Measurements from ENCODE around the gene ATXN7L1. TPM values are rescaled to one million over a fixed set of nuclear protein-coding genes. Genes with fewer than 3 reads are reported as not detected.

Gene ATXN7L1
- total and polyA plus RNA-seq, 2 of the 8 experiments (the other 6 are each of a cell fraction or from before 2014, with no cell fraction given) = 14.3 to 34.0 TPM

GRCh38 chr7:105764506-105764905 is 111.9 kb downstream of the ATXN7L1 start:
- 95% methylated on average over 2 of the region's 2 CpGs; no CpG with 5 or more reads in 1 of the 2 experiments for WGBS, 2 experiments (ENCODE audit: extremely low coverage in 1 of 2, insufficient coverage in 1 of 2, insufficient read length in 1 of 2, insufficient replicate concordance in 2 of 2, low coverage in 1 of 2, low lambda C conversion rate in 2 of 2, missing lambda C conversion rate in 1 of 2)

More at GRCh38 chr7:105764506-105764905, 111.9 kb downstream of the ATXN7L1 start:
- H3K56ac ChIP-seq (replicated peaks; ENCODE audit: insufficient read length, low read depth, low read length) = no peak overlapping the region
- H3K79me2 ChIP-seq (ENCODE audit: control insufficient read depth in 1 of 2, insufficient read depth in 2 of 2, low read length in 2 of 2) = no peaks in the 10 kb centered on the region
- no peaks in the 10 kb centered on the region for H4K20me1 ChIP-seq (replicated peaks in 1 of 2; ENCODE audit: control insufficient read depth in 1 of 2, insufficient read depth in 2 of 2, low read length in 2 of 2)
- peaks cover 0 to 12% (median 2%) of the 10 kb centered on the region in 4 experiments; a peak in 4 of 7 replicates for H3K4me1 ChIP-seq (replicated peaks in 1 of 4; ENCODE audit: control insufficient read depth in 3 of 4, insufficient read depth in 4 of 4, low read length in 3 of 4)
- H3K14ac ChIP-seq (ENCODE audit: insufficient read length) = no peak overlapping the region
- H2BK120ac ChIP-seq (replicated peaks; ENCODE audit: low read depth, low read length) = no peak overlapping the region
- FAIRE-seq = no peak
- DNase-seq (ENCODE audit: low read depth in 1 of 2, low spot score in 2 of 2) = no peak
- H2BK5ac ChIP-seq (ENCODE audit: low read depth, low read length) = no peak overlapping the region
- no peak overlapping the region for H4K91ac ChIP-seq (replicated peaks; ENCODE audit: insufficient read length, low read length)
- H2BK15ac ChIP-seq (ENCODE audit: low read length) = no peak overlapping the region
- H3K23ac ChIP-seq (ENCODE audit: insufficient read length) = no peak overlapping the region
- TF ChIP-seq, protein P1, sequence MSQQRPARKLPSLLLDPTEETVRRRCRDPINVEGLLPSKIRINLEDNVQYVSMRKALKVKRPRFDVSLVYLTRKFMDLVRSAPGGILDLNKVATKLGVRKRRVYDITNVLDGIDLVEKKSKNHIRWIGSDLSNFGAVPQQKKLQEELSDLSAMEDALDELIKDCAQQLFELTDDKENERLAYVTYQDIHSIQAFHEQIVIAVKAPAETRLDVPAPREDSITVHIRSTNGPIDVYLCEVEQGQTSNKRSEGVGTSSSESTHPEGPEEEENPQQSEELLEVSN (IDR thresholded peaks at IDR 0.05) = no peak
- no peak for TF ChIP-seq CHD1 (IDR thresholded peaks at IDR 0.05; ENCODE audit: low read depth, low read length)
- no peak for TF ChIP-seq BACH1 (IDR thresholded peaks at IDR 0.05; ENCODE audit: low read length)
- no peak for TF ChIP-seq PHF8 (conservative IDR thresholded peaks at IDR 0.05; ENCODE audit: low read depth, low read length)
- no peak for TF ChIP-seq RAD21 (IDR thresholded peaks at IDR 0.05 in 1 of 2, conservative IDR thresholded peaks at IDR 0.05 in 1 of 2; ENCODE audit: low read depth in 2 of 2, low read length in 2 of 2)
- no peak for TF ChIP-seq KDM4A (IDR thresholded peaks at IDR 0.05; ENCODE audit: low read depth, low read length, severe bottlenecking)
- TF ChIP-seq RNF2 (IDR thresholded peaks at IDR 0.05; ENCODE audit: borderline replicate concordance, low read depth, low read length, missing control alignments, poor library complexity, severe bottlenecking) = no peak
- TF ChIP-seq RXRA (IDR thresholded peaks at IDR 0.05; ENCODE audit: insufficient read depth, low read depth, low read length) = no peak
- TF ChIP-seq SIX5 (IDR thresholded peaks at IDR 0.05; ENCODE audit: low read depth, low read length) = no peak
- no peak for TF ChIP-seq SIN3A (conservative IDR thresholded peaks at IDR 0.05 in 1 of 2, IDR thresholded peaks at IDR 0.05 in 1 of 2; ENCODE audit: low read depth in 1 of 2, low read length in 2 of 2)
- no peak for TF ChIP-seq SRF (IDR thresholded peaks at IDR 0.05; ENCODE audit: low read depth, low read length)
- H2BK12ac ChIP-seq (ENCODE audit: low read depth, low read length) = no peak overlapping the region
- no peak overlapping the region for H2AK5ac ChIP-seq (ENCODE audit: low read depth, low read length)
- H4K5ac ChIP-seq (ENCODE audit: insufficient read length, low read depth, low read length) = no peak overlapping the region
- no peak overlapping the region for H2BK20ac ChIP-seq (ENCODE audit: low read length)
- ChIA-PET CTCF (ENCODE audit: partially characterized antibody) (interaction anchor here (0.6 to 15.8 kb wide), 47 partner anchors 9 to 335 kb away, joined by 3 to 307 read pairs (median 4); partner anchors contain the start of genes ATXN7L1 and CDHR3), POLR2A (ENCODE audit: partially characterized antibody) (interaction anchor here (0.8 to 1.4 kb wide), 3 partner anchors 22 to 105 kb away, joined by 3 to 4 read pairs (median 3); no protein-coding TSS in a partner anchor)
- no peak overlapping the region for H3K9ac ChIP-seq (replicated peaks in 1 of 4; ENCODE audit: extremely low read depth in 1 of 4, low read depth in 3 of 4, low read length in 3 of 4)
- H3K79me1 ChIP-seq (ENCODE audit: low read depth, low read length) = no peaks in the 10 kb centered on the region
- no peak overlapping the region for H4K8ac ChIP-seq (ENCODE audit: extremely low read depth, insufficient read depth, low read length)
- no peaks in the 10 kb centered on the region for H3K23me2 ChIP-seq (ENCODE audit: low read depth, low read length)
- H3K4me2 ChIP-seq (ENCODE audit: insufficient read depth in 1 of 2, low read depth in 2 of 2, low read length in 2 of 2) = no peak overlapping the region
- no peak overlapping the region for H3K4ac ChIP-seq (replicated peaks; ENCODE audit: insufficient read length, low read depth, low read length)
- H3K27me3 ChIP-seq (replicated peaks in 1 of 4; ENCODE audit: control insufficient read depth in 3 of 4, extremely low read depth in 1 of 4, insufficient read depth in 3 of 4, low read length in 3 of 4) = no peaks in the 10 kb centered on the region
- H3K36me3 ChIP-seq (ENCODE audit: control insufficient read depth in 2 of 4, insufficient read depth in 4 of 4, low read length in 3 of 4) = no peaks in the 10 kb centered on the region; a peak in 1 of 8 replicates
- no peak overlapping the region for H3K4me3 ChIP-seq (ENCODE audit: extremely low read depth in 1 of 4, insufficient read depth in 2 of 4, low read depth in 3 of 4, low read length in 4 of 4)
- H2AFZ ChIP-seq (ENCODE audit: low read length) = no peak overlapping the region
- no peak overlapping the region for H3K27ac ChIP-seq (ENCODE audit: low read depth, low read length)
- no peaks in the 10 kb centered on the region for H3K9me3 ChIP-seq (ENCODE audit: insufficient read depth in 2 of 2, low read depth in 1 of 2, low read length in 1 of 2)
- no peak overlapping the region for H3K18ac ChIP-seq (ENCODE audit: extremely low read depth, low read length)

All from H1 (cell line).